Glomerular visceral epithelial cell (primary cell): ENCODE measurements around the gene SDC3.

Source experiments
- DNase-seq: peaks from one replicate; pipeline ENCODE4 v3.0.0-alpha.2; 2016; ENCODE audit errors: extremely low spot score

Gene SDC3

GRCh38 chr1:30888975-30889374, 19.6 kb downstream of the SDC3 start:
- DNase-seq, result no peak

- DNase-seq, result peak; percentile 80
These were observed 20.2 kb downstream of the SDC3 start for GRCh38 chr1:30888391-30888790.

GRCh38 chr1:30887485-30888315, 20.9 kb downstream of the SDC3 start:
- peak; percentile 72 for DNase-seq

GRCh38 chr1:30886710-30887428, 21.7 kb downstream of the SDC3 start:
- no peak for DNase-seq

GRCh38 chr1:30885570-30886522, 22.7 kb downstream of the SDC3 start:
- DNase-seq, result no peak

- no peak for DNase-seq
These were observed 23.8 kb downstream of the SDC3 start for GRCh38 chr1:30884723-30885122.

- DNase-seq, result no peak
These were observed 25.0 kb downstream of the SDC3 start for GRCh38 chr1:30883389-30884172.

GRCh38 chr1:30882678-30883388, 25.7 kb downstream of the SDC3 start:
- no peak for DNase-seq

- DNase-seq, result no peak
These were observed 27.0 kb downstream of the SDC3 start for GRCh38 chr1:30881319-30882181.

- no peak for DNase-seq
These were observed 27.8 kb downstream of the SDC3 start for GRCh38 chr1:30880678-30881318.

GRCh38 chr1:30879940-30880677, 28.4 kb downstream of the SDC3 start:
- no peak for DNase-seq

GRCh38 chr1:30879126-30879786, 29.3 kb downstream of the SDC3 start:
- no peak for DNase-seq

GRCh38 chr1:30878559-30878958, 30.0 kb downstream of the SDC3 start:
- DNase-seq, result no peak

- DNase-seq, result no peak
These were observed 30.5 kb downstream of the SDC3 start for GRCh38 chr1:30878016-30878415.

- DNase-seq, result no peak
These were observed 31.2 kb downstream of the SDC3 start for GRCh38 chr1:30877205-30877912.

- DNase-seq, result no peak
These were observed 31.9 kb downstream of the SDC3 start for GRCh38 chr1:30876451-30877204.
